GM18502 (cell line): ENCODE data around the gene ADAMTS4.
"Not testable (repeated sequence)": the region's sequence is repeated elsewhere in the genome, so short reads cannot be mapped to it uniquely, and the experiment has no call there.

Experiments
- ATAC-seq: cut with Tn5 transposase; IDR thresholded peaks from one replicate; pipeline ENCODE4 v1.9.1; 2021; ENCODE audit warnings: mild to moderate bottlenecking; ENCODE audit not compliant: unreplicated experiment, poor library complexity

The ADAMTS4 gene, protein sequence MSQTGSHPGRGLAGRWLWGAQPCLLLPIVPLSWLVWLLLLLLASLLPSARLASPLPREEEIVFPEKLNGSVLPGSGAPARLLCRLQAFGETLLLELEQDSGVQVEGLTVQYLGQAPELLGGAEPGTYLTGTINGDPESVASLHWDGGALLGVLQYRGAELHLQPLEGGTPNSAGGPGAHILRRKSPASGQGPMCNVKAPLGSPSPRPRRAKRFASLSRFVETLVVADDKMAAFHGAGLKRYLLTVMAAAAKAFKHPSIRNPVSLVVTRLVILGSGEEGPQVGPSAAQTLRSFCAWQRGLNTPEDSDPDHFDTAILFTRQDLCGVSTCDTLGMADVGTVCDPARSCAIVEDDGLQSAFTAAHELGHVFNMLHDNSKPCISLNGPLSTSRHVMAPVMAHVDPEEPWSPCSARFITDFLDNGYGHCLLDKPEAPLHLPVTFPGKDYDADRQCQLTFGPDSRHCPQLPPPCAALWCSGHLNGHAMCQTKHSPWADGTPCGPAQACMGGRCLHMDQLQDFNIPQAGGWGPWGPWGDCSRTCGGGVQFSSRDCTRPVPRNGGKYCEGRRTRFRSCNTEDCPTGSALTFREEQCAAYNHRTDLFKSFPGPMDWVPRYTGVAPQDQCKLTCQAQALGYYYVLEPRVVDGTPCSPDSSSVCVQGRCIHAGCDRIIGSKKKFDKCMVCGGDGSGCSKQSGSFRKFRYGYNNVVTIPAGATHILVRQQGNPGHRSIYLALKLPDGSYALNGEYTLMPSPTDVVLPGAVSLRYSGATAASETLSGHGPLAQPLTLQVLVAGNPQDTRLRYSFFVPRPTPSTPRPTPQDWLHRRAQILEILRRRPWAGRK

DNA sequence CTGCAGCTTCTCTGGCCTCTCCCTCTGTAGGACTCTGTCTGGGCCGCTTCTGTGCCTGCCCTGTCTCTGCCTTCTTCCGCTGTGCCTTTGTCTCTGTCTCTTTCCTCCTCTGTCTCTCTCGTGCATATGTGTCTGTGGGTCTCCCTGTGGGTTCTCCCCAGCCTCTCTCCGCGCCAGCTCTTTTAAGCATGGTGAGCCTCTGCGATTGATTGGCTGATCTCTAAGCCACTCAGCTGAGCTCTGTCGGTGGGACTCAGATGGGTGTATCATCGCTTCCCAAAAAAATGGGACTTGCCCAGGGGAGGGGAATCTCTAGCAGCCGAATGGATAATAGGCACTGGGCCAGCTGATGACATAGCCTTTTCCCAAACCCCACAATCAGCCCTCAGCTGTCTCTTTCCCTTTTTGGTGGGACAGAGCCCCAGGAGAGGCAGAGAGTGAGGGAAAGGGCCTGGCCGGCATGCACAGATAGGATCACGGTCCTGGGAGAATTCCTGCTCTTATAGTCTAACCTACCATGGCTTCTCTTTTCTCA lies at the start of gene ADAMTS4:
Gene ADAMTS4 (minus strand): TSS at position 158 of the 535 bp plus-strand sequence. CDS start 427 bp downstream, outside the sequence.
- no peak for ATAC-seq

DNA sequence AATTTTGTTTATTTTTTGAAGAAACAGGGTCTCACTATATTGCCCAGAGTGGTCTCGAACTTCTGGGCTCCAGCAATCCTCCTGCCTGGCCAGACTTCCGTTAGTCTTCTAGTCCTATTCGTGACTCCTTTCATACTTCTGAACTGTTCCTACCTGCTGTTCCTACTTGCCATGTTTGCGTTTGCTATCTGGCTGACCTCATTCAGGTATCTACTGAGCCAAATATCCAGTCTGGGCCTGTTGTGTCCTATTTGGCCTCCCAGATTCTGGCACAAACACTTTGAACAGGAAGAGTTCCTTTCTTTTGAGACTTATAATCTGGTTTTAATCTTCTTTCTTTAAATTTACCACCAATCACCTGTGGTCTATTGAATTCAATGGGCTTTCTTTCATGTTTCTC lies 46.0 kb upstream of the ADAMTS4 start:
- no peak for ATAC-seq

DNA sequence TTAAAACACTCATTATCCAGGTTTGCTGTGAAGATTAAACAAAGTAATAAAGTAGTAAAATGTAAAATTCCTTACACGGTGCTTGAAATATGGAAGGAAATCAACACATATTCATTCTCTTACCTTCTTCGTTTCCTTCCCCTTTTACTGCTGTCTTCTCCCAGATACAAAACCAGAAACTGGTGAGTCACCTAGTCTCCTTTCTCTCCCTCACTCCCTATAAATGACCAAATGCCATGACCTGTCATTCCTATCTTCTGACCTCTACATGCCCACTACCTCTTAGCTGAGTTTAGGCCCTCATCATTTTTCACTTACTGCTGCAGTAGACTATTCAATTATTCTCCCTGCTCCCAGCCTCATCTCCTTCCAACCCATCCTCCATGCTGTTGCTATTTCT lies 43.5 kb upstream of the ADAMTS4 start:
- ATAC-seq: no peak

DNA sequence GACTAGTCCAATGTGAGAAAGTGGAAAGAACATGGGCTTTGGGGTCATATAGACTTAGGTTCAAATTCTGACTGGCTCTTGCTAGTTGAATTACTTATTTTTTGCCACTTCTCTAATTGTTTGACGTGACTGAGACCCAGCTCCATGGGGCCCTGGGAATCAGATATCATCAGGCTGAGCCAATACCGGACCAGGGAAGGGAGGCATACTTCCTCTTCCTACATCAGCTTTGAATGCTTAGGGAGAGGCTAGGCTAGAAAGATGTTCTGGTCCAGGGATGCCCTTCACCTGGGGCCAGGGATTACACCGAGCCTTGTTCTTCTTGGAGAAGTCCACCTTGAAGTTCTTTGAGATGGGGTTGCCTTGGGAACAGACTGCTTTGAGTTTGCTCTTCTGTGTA lies 42.8 kb upstream of the ADAMTS4 start:
- ATAC-seq: no peak

DNA sequence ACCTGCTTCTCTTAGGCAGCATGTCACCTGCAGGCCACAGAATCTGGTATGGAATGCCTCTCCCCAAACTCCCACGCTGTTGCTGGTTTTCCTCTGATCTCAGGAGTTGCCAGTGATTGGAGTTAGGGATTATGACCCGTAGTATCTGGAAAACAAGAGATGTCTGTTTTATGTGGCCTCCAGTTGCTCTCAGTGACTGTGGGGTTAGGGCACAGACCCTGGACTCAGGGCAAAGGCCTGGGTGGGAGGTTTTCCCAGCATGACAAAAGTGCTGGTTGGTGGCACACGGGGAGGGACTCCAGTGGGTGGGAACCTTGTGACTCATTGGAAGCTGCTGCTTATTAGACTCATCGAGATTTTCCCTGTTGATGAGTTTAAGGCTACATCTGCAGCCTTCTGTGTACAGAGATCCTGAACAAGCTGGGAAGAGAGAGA lies 39.2 kb upstream of the ADAMTS4 start, which contains the start of gene NR1I3:
Gene NR1I3 (minus strand): TSS at position 165 of the 435 bp plus-strand sequence. CDS start 1,638 bp downstream, outside the sequence.
- no peak for ATAC-seq

DNA sequence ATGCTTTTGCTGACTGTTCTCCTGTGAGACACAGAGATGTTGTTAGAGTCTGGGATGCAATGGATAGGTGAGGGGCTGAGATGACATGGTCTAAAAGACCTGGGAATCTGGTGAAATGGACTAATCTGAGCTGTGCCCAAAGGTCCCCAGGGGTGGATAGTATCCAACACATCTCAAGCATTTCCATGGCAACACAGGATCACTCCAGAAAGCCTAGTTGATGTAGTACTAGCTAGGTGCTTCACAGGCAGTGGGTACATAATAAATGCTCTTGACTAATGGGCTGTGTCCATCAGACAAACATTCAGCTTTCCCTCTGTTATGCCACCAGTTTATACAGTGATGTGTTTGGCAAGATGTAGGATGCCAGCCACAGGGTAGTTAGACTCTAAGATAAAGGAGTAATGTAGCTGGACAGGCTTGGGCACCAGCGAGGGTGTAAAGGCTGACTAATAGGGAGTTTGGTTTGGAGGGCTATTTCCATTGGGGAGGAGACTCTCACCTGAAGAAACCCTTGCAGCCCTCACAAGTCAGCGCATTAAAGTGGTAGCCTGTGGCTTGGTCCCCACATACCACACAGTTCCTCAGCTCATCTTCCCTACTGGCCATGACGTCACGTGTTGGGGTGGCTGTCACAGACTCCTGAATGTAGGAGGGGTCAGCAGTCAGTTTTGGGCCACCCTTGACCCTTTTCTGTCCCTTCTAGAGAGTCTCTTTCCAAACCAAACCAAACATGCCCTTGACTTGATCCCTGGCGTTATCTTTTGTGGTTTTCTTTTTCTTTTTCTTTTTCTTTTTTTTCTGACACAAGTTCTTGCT lies 37.3 kb upstream of the ADAMTS4 start:
- no peak for ATAC-seq

DNA sequence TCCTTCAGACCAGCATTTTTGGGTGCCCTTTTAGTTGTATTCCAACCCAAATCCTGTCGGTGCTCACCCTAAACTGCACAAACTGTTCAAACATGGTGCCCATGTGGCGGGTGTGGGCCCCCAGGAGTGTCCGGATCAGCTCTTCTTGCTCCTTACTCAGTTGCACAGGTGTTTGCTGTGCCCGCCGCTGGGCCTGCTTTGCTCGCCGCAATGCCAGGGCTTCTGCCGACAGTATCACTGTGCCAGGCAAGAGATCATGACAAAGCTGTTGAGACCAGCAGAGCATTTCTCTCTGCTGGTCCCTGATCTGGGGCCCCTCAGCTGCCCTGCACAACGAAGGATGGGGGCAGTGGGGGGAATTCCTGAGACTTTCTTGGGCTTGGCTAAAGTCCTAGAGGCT lies 34.2 kb upstream of the ADAMTS4 start:
- ATAC-seq: no peak

DNA sequence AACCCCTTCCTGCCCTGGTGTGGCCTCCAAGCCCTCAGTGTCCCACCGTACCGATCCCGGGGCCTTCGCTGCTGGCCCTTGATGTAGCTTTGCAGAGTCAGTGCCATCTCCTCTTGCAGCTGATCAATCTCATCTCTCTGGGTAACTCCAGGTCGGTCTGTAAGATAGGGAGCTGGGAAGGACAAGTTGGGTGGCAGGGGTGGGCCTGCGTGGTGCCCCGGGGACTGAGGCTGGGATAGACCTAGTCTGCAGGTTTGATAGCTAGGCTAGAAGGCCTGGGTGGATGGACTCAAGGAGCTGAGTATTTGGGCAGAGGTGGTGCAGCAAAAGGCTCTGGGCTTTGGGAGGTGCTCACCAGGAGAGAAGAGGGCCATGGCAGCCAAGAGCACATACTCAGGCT lies 31.9 kb upstream of the ADAMTS4 start:
- ATAC-seq: no peak

DNA sequence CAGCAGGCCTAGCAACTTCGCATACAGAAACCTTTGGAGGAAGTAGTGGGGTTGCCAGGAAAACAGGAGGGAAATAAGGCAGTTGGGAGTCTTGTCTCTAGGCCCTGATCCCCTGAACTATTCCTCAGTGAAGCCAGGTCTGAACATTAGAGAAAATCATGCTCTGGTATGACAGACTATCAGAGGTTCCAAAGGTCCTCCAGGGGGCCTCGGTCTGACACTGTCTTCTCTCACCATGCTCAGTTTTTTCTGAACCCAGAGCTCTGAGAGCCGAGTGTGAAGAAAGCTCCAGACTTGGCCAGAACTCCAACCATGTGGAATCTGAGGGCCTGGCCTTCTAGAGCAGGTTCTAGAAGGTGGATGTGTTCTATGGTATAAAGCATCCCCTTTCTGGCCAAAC lies 31.0 kb upstream of the ADAMTS4 start:
- no peak for ATAC-seq

DNA sequence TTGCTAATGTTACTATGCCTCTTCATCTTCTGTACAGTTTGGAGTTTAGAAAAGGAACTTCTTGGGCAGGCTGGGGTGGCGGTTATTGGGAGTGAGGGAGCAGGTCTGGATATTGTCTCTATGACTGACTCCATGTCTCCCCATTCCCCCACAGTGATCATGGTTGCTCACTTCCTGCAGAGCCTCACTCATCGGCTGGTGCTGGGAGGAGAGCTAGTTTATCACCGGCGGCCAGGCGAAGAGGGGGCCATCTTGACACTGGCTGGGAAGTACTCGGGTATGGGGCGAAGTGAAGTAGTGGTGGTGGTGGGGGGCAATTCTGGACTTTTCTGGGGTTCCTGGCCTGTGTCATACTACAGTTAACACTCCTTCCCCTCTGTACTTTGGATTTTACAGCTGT lies 29.2 kb upstream of the ADAMTS4 start:
- no peak for ATAC-seq

DNA sequence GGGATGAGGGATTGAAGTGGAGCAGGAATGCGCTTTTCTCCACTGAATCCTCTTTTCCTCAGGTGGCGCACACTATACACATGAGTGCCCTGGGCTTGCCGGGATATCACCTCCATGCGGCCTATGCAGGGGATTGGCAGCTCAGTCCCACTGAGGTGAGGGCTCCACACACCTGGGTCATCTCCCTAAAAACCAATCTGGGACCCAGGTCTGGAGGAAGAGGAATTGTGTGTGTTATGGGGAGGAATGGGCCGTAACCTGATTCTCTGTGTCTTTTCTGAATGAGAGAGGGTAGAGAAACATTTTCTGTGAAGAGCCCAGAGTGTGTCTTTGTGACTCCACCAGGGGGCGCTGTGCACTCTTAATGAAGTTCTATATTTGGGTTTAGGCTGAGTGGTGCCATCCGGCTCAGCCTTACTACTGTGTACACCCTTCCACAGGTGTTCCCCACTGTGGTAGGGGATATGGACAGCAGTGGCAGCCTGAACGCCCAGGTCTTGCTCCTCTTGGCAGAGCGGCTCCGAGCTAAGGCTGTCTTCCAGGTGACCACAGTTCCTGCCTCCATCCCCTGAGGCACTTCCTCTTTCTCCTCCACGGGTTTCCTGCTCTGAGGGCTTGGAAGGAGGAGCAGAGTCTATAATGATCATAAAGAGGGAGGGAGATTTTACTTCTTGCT lies 28.5 kb upstream of the ADAMTS4 start:
- peak; percentile 35 for ATAC-seq

DNA sequence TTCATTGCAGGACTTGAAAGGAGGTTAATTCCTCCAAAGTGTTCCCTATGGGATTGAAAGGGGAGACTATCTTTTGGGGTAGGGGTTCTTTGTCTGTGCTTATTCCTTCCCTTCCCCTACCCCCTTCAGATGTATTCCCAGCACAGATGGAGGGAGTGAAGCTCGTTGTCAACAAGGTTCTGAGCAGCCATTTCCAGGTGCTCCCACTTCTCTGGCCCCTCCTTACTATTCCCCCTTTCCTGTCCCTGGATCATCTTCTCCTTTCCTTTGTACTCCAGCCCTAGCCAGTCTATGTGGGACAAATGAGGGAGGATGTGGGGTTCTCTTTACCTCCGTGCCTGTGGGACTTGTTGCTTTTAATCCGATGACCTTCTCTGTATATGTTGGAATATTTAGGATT lies 27.9 kb upstream of the ADAMTS4 start:
- no peak for ATAC-seq

DNA sequence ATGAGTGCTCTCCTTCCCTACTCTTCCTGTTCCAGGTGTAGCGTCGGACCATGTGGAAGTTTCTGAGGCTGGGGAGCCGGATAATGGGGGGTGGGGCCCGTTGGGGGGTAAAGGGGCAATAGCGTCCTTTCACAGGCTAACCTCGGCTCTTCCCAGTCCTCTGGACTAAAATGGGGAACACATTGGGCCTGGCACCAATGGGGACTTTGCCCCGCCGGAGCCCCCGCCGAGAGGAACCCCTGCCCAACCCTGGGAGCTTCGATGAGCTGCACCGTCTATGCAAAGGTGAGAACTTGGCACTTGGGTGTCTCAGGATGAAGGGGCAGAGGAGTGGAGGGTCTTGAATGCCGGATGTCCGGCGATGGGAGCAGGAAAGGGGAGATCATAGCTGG lies 27.5 kb upstream of the ADAMTS4 start:
- ATAC-seq: no peak

DNA sequence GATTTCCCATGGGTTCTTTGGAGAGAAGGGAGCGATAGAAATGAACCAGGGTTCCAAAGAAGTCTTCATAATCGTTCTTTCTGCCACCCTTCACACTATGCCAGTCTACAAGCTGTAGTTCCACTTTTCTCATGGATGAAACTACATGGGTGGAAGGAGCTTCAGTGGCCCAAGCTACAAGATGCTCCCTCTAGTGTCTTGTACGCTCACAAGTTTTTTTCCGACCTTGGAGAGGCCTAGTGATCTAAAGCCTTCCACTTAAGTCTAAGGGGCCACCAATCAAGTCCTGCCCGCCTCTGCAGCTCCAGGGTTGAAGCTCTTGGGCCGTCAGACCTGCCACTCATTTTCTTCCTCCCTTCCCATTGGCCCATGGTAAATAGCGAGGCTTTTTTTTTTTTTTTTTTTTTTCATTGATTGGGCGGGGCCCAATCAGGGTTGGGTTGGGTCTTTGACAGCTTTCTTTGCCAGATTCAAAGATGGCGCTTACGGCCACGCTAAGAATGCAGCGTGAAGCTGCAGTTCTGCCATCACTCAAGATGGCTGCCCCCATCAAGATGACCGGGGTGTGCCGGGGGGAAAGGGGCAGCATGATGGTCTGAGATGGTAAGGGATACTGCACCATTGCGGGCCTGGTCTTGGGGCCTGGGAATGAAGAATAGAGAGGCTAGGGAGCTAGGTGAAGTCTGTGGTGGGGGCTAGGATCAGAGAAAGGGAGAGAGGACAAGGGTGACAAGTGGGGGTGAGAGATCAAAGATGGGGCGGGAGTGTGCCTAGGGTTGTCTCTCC lies 26.9 kb upstream of the ADAMTS4 start, which contains the start of gene TOMM40L:
Gene TOMM40L (plus strand): TSS at position 527 of the 786 bp plus-strand sequence. CDS start 430 bp downstream, outside the sequence.
- peak; percentile 95 for ATAC-seq

DNA sequence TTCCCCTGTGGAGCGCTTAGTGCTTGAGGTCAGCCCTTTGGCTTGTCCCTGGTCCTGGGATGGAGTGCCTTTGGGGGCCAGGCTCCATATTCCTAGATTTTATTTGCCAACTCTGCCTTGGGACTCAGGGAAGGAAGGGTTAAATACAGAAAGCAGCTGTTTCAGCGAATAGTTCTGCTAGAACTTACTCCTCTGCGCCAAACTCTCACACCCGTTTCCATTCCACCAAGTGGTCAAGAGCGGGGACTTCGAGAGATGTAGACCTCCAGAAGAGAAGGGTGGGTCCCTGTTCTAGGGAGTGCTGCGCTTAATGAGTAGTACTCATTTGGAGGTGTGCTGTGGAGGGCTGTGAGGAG lies 26.3 kb upstream of the ADAMTS4 start:
- no peak for ATAC-seq

DNA sequence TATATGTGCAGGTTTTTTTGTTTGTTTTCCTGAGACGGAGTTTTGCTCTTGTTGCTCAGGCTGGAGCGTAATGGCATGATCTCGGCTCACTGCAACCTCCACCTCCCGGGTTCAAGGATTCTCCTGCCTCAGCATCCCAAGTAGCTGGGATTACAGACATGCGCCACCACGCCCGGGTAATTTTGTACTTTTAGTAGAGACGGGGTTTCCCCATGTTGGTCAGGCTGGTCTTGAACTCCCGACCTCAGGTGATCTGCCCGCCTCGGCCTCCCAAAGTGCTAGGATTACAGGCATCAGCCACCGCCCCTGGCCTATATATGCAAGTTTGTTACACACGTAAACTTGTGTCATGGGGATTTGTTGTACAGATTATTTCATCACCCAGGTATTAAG lies 25.8 kb upstream of the ADAMTS4 start:
- ATAC-seq: not testable (repeated sequence)

DNA sequence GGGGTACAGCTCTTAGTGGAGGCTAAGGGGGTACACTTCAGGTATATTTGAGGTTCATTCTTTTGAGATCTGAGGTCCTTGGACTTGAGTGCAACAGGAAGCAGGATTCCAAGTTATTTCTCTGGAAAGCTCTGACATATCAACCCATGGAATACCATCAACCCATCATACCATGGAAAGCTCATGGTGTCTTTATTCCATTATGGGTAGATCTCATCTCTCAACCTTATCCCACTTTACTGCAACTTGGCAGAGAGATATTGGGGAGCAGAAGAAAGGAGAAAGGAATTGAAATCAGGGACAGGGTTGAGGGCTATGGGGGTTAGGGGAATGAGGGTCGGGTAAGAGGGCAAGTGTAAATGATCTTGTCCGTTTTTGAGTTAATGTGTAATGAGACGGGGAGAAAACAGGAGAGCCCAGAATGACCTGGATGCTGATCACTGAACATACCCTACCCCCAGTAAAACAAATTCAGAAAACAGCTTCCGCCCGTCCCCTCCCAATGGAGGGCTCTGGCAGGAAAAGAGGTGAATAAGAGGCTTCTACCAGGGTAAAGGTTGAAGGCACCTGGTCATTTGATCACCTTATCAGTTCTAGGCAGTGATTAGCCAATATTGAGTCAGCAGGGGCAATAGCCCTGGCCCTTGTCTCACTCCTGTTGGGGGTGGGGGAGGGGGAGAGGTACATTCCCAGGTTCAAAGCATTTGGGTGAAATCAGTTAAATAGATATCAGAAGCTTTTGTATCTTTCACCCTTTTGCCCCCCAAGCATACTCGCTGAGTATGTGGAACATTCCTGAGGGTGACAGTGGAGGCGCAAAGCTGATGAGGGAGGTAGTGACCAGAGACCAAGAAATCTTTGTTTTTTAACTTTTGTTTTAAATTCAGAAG lies 25.2 kb upstream of the ADAMTS4 start:
- ATAC-seq: no peak
